ENCODE measurements around the gene STYK1. TPM values are rescaled to one million over a fixed set of nuclear protein-coding genes. Genes with fewer than 3 reads are reported as not detected.

The STYK1 gene
- total and polyA plus RNA-seq, 9 of the 15 experiments (the other 6 are each of a cell fraction or from before 2014, with no cell fraction given), result 0.31 to 1.8 (median 0.64) TPM

DNA sequence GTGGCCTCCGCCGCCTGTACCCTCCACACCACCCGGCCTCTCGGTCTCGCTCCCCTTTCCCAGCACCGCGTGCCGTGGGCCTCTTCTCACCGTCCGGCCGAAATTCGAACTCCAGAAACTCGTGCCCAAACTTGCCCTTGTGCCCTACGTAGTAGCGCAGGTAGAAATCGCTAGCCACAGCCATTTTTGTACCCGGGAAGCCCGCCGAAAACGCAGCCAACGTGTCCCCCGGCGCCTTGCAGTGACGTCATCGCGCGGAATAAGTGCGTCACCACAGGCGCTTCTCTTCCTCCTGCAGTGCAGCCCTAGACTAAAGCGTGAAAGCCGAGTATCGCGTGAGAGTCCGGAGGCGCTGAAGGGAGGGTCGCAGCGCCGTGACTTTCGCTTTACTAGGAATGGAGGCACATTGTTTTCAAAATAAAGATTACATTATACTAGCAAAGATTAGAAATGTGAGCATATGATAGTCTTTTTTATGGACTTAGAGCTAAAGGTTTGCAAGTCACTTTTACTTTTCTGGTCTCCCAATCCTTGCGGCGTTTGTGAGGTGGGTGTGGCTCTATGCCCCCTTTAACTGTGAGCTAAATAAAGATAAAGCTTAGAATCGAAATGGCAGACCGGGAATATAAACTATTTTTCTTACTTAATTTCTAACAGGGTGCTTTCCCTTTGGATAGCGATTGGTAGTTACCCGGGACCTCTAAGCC is 60.4 kb downstream of the STYK1 start, which contains the start of gene MAGOHB (continued):
- peak; percentile 51 to 92 (median 87) for TF ChIP-seq YY1 (IDR thresholded peaks at IDR 0.05; ENCODE audit: borderline replicate concordance in 1 of 3, control insufficient read depth in 1 of 3, extremely low read depth in 1 of 3, insufficient read depth in 3 of 3, insufficient read length in 1 of 3, insufficient replicate concordance in 2 of 3, low read depth in 1 of 3, low read length in 2 of 3)
- TF ChIP-seq MTF1 (CRISPR knock-in tag; IDR thresholded peaks at IDR 0.05; ENCODE audit: borderline replicate concordance), result no peak
- TF ChIP-seq, protein P1, sequence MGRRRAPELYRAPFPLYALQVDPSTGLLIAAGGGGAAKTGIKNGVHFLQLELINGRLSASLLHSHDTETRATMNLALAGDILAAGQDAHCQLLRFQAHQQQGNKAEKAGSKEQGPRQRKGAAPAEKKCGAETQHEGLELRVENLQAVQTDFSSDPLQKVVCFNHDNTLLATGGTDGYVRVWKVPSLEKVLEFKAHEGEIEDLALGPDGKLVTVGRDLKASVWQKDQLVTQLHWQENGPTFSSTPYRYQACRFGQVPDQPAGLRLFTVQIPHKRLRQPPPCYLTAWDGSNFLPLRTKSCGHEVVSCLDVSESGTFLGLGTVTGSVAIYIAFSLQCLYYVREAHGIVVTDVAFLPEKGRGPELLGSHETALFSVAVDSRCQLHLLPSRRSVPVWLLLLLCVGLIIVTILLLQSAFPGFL (CRISPR knock-in tag; IDR thresholded peaks at IDR 0.05), result no peak
- TF ChIP-seq, protein P2, sequence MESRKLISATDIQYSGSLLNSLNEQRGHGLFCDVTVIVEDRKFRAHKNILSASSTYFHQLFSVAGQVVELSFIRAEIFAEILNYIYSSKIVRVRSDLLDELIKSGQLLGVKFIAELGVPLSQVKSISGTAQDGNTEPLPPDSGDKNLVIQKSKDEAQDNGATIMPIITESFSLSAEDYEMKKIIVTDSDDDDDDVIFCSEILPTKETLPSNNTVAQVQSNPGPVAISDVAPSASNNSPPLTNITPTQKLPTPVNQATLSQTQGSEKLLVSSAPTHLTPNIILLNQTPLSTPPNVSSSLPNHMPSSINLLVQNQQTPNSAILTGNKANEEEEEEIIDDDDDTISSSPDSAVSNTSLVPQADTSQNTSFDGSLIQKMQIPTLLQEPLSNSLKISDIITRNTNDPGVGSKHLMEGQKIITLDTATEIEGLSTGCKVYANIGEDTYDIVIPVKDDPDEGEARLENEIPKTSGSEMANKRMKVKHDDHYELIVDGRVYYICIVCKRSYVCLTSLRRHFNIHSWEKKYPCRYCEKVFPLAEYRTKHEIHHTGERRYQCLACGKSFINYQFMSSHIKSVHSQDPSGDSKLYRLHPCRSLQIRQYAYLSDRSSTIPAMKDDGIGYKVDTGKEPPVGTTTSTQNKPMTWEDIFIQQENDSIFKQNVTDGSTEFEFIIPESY (CRISPR knock-in tag; IDR thresholded peaks at IDR 0.05), result no peak
- TF ChIP-seq, protein P3, sequence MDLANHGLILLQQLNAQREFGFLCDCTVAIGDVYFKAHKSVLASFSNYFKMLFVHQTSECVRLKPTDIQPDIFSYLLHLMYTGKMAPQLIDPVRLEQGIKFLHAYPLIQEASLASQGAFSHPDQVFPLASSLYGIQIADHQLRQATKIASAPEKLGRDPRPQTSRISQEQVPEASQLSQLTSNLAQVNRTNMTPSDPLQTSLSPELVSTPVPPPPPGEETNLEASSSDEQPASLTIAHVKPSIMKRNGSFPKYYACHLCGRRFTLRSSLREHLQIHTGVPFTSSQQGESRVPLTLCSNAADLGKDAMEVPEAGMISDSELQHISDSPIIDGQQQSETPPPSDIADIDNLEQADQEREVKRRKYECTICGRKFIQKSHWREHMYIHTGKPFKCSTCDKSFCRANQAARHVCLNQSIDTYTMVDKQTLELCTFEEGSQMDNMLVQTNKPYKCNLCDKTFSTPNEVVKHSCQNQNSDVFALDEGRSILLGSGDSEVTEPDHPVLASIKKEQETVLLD (IDR thresholded peaks at IDR 0.05), result no peak
- TF ChIP-seq CBX8 (IDR thresholded peaks at IDR 0.05; ENCODE audit: borderline replicate concordance, extremely low read depth, low read depth, low read length, poor library complexity, severe bottlenecking), result no peak
- no peak for TF ChIP-seq ZNF668 (CRISPR knock-in tag; IDR thresholded peaks at IDR 0.05)
- no peak for TF ChIP-seq ZNF232 (CRISPR knock-in tag; IDR thresholded peaks at IDR 0.05)
- TF ChIP-seq ZNF324 (CRISPR knock-in tag; IDR thresholded peaks at IDR 0.05), result no peak
- TF ChIP-seq, protein P4, sequence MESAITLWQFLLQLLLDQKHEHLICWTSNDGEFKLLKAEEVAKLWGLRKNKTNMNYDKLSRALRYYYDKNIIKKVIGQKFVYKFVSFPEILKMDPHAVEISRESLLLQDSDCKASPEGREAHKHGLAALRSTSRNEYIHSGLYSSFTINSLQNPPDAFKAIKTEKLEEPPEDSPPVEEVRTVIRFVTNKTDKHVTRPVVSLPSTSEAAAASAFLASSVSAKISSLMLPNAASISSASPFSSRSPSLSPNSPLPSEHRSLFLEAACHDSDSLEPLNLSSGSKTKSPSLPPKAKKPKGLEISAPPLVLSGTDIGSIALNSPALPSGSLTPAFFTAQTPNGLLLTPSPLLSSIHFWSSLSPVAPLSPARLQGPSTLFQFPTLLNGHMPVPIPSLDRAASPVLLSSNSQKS (CRISPR knock-in tag; IDR thresholded peaks at IDR 0.05), result no peak
- TF ChIP-seq ZNF124 (CRISPR knock-in tag; IDR thresholded peaks at IDR 0.05), result no peak
- TF ChIP-seq, protein P5, sequence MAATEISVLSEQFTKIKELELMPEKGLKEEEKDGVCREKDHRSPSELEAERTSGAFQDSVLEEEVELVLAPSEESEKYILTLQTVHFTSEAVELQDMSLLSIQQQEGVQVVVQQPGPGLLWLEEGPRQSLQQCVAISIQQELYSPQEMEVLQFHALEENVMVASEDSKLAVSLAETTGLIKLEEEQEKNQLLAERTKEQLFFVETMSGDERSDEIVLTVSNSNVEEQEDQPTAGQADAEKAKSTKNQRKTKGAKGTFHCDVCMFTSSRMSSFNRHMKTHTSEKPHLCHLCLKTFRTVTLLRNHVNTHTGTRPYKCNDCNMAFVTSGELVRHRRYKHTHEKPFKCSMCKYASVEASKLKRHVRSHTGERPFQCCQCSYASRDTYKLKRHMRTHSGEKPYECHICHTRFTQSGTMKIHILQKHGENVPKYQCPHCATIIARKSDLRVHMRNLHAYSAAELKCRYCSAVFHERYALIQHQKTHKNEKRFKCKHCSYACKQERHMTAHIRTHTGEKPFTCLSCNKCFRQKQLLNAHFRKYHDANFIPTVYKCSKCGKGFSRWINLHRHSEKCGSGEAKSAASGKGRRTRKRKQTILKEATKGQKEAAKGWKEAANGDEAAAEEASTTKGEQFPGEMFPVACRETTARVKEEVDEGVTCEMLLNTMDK (IDR thresholded peaks at IDR 0.05; ENCODE audit: borderline replicate concordance, insufficient read depth, low read depth, low read length, poor library complexity, severe bottlenecking), result no peak
- TF ChIP-seq MED1 (CRISPR knock-in tag; IDR thresholded peaks at IDR 0.05; ENCODE audit: borderline replicate concordance), result no peak
- no peak for TF ChIP-seq FOXK1 (CRISPR knock-in tag; IDR thresholded peaks at IDR 0.05; ENCODE audit: borderline replicate concordance)
- no peak for TF ChIP-seq ZEB2 (IDR thresholded peaks at IDR 0.05)
- no peak for TF ChIP-seq HOXB6 (CRISPR knock-in tag; IDR thresholded peaks at IDR 0.05; ENCODE audit: borderline replicate concordance)
- TF ChIP-seq, protein P6, sequence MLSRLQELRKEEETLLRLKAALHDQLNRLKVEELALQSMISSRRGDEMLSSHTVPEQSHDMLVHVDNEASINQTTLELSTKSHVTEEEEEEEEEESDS (CRISPR knock-in tag; IDR thresholded peaks at IDR 0.05), result no peak
- no peak for TF ChIP-seq THRAP3 (IDR thresholded peaks at IDR 0.05; ENCODE audit: borderline replicate concordance)

Data from K562 (cell line).